ENCODE results near the gene IGLON5.

The IGLON5 gene

DNA sequence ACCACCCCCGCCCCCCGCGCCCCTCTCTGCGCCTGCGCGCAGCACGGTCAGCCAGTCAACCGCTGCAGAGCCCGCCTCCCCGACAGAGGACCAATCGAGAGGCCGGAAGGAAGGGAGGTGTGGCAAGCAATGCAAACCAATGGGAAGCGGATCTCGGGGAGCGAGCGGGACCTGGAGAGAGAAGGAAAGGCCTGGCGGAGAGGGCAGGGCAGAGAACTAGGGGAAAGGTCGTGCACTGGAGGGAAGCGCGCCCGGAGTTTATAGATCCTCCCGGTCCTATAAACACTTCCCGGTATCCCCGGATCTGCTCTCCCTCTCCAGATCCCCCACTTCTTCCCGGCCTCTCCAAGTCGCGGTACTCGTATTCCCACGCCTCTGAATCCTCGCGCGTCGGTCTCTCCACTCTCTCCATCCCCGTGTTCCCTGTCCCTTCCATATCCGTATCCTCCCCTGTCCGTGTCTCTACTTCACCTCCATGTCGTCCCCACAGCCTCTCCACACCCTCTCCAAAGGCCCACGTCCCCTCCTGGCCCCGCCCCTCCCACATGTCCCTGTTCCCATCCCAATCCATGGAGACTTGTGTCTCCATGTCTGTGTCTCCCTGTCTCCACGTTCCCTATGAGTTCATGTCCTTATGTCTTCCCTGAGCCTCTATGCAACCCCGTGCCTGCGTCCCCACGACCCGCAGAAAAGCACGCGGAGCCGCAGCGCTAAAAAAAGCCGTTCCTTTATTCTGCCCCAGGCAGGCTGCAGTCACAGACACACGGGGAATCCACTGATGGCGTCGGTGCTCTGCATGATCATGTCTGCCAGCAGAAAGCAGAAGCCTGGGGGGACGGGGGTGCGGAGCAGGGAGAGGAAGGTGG, 55.2 kb downstream of the IGLON5 start:
- peak in 1 of 3 experiments; percentile 27 for DNase-seq

DNA sequence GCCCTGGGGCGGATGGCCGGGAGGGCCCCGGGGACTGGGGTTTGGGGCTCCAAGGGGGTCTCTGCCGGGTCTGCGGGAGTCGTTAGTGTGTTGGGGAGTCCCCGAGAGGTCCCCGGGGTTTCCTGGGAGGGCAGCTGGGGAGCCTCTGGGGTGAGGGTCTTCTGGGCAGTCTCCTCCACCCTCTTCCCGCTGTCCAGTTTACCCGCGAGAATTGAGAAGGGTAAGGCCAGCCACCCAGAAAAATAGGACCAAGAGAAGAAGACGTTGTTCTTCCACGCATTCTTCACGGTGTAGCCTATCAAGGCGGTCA, 55.8 kb downstream of the IGLON5 start:
- no peak for DNase-seq

DNA sequence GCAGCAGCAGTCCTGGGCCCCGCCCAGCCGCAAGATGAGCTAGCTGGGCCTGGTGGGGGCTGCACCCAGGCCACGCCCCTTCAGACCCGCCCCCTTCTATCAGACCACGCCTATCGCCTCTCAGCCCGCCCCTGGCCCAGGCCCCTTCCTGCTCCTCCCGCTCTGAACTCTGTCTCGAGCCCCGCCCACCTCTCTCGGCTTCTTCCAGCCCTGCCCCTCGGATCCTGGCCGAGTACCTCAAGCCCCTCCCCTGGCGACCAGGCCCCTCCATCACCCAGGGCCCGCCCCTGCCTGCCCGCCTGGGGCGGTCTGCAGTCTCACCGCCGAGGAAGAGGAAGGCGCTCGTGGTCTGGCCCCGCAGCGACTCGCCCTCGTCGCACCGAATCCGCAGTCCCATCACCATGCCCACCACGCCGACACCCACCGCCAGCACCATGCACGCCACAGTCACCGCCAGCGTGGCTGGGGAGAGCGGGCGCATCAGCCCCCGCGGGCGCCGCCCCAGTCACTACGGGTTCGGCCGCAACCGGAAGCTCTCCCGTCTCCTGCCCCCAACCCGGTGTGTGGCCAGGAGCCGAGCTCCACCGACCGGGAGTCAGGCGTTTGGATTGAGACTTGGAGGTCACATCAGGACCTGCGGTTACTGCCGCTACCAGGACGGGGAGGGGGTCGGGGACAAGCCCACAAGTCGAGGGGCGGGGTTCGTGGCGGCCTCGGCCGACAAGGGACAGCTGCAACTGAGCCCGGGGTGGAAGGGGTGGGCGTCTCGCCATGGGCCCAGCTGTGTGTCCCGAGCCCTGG, 56.3 kb downstream of the IGLON5 start:
- DNase-seq = no peak

DNA sequence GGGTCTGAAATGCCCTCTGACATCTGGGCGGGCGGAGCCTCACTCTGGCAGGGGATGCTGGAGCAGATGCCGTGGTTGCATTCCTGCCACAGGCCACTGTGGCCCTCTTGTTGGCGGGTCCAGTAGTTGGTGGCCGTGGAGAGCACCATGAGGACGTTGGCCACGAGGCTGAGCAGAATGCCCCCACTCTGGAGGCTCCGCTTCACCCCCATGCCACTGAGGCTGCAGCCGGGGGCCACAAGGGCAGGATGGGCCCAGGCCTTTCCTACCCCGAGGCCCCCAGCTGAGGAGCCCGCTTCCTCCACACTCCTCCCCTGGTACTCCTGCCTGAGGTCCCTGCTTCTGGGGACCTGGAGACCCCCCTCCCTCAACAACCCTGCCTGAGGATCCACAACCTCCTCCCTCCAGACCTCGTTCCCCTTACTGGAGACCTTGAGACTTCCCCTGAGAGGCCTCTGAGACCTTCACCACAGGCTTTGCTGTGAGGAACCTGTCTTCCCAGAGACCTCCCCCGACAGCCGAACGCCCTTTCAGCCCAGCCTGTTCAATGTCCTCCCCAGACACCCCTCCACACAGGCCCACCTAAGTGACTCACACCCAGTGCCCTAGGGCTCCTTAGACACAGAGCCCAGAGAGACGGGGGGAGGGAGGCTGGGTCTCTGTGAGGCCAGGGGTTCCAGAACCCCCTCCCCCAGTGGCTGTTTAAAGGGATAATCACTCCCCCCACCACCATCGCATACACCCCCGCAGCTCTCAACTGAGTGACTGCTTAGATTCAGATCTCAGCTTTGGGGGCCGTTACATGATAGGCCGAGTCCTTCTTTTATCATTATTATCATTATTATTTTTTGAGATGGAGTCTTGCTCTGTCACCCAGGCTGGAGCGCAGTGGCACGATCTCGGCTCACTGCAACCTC, 57.2 kb downstream of the IGLON5 start, which contains the start of gene CLDND2:
Gene CLDND2, minus strand, starts transcription at position 638 of the 917 bp plus-strand sequence. Its CDS starts 426 bp downstream, at position 212.
- DNase-seq = no peak

DNA sequence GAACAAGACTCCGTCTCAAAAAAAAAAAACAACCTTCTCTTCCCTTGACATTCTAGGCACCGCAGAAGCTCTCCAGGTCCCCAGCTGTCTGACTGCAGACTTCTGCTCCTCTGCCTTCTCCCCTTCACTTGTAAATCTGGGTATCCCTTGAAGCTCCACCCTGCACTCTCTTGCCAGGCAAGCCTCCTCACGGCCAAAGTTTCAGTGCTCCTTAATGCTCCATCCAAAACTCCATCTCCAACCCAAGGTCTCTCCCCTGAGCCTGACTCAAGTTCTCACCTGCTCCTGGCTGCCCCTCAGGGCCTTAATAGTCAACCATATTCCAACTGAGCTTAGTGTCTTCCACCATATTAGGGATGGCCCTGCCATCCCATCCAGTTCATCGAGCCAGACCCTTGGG, 58.8 kb downstream of the IGLON5 start:
- DNase-seq = no peak

DNA sequence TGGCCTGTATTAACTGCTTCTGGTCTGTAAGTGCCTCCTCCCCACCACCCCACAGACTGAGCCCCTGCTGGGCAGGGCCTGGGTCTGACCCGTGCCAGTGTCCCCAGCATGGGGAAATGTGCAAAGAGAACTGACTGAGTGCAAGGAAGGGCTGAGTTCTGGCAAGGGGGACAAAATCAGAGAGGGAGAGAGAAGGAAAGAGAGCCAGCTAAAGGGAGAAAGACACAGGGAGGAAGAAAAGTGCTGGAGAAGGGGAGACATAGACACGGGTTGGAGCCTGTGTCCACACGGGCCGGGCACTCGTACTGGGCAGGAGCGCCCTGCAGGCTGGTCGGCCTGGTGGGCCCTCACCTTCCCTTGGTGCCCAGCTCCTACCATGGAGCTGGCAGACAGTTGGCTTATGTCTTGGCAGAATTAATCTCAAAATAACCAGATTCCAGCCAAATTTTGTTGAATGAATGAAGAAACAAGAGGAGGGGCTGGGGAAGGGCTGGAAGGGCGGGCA, 59.8 kb downstream of the IGLON5 start:
- DNase-seq = no peak

DNA sequence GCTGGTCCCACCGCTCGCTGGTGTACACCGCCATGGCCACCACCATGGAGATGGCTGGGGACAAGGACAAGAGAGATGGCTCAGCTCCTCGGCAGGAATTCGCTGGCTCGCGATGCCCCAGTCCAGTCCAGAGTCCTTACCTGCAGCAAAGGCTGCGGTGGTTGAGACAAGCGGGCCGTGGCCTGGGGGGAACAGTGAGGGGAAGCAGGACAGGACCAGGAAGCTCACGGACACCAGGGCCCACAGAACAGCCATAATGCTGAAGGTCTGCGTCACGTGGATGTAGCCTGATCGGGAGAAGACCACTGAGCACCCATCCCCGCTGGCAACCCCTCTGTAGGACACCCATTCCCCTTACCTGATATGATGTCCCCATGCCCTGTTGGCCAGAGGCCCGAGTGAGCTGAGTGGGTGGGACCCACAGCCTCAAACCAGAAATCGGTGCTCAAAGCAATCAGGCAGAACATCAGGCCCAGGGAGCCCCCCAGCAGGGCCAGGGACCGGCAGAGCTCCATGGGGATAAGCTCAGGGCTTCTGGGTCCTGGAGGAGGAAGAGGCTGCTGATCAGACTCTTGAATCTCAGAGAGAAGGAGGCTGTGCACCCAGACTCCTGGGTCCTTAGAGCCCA, 60.7 kb downstream of the IGLON5 start:
- DNase-seq = no peak

DNA sequence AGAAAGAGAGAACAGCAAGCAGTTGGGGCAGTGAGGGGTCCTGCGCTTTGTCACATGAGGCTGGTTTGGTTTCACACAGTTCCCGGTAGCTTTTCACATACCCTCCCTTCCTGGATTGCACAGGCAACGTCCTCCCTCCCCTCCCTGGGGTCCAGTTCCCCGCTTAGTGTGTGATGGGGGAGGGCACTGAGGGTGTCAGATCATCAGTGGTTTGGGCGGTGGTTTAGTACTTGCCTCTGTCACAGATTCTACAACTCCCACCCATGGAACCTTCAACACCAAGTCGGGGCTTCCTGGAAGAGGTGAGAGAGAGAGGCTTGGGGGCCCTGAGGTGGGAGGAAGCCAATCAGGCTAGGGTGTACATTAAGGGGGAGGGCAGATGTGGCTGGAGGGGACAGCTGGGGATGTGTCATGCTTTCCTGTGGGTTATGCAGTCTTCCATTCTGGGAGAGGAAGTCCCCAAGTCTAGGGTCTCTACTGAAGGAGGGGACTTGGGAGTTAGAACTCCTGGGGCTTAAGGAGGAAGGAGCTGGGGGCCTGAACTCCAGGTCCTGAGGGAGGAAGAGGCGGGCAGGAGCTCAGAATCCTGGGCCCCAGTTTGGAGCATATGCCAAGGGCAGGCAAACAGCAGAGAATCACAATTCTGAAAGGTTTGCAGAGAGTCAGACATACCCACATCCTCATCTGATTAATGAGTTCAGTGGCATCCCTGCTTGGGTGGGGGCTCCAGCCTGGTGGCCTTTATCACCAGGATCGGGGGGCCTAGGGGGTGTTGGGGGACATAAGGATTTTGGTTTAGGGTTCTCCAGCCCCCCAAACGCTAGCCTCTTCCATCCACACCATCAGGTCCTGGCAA, 61.4 kb downstream of the IGLON5 start, which contains the start of gene NKG7:
Gene NKG7, minus strand, starts transcription at position 6 of the 856 bp plus-strand sequence. CDS start 119 bp downstream, outside the sequence.
- DNase-seq = no peak

DNA sequence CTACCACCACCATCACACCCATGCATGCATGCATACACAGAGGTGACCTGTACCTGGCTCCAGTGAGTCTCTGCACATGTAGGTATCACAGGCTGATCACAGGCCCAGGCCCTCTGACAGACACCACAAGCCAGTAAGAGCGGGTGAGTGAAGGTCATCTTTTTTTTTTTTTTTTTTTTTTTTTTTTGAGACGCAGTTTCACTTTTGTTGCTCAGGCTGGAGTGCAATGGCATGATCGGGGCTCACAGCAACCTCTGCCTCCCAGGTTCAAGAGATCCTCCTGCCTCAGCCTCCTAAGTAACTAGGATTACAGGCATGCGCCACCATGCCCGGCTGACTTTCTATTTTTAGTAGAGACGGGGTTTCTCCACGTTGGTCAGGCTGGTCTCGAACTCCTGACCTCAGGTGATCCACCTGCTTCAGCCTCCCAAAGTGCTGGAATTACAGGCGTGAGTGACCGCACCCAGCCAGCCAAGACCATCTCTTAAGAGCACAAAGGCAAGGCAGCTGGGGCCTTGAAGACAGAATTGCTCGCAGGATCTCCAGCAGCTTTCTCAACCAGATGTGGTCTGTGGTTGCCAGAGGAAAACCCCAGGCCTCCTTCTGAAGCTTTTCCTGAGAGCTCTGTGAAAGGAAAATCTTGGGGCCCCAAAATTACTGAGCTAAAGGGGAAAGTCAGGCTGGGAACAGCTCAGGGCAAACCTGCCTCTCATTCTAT, 64.2 kb downstream of the IGLON5 start:
- no peak for DNase-seq

DNA sequence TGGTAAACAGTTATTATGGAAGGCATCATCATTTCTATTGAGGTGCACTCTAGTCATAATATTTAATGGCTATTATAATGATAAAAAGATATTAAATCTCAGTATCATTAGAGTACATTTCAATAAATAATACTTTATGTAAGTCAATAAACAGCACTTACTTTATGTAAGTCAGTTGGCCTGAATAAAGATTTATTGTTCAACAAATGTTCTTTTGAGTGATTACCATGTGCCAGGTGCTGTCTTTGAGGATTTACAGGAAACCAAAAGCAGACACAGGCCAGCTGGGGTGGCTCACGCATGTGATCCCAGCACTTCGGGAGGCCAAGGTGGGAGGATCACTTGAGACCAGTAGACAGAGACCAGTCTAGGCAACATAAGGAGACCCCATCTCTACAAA, 66.0 kb downstream of the IGLON5 start:
- DNase-seq = no peak

DNA sequence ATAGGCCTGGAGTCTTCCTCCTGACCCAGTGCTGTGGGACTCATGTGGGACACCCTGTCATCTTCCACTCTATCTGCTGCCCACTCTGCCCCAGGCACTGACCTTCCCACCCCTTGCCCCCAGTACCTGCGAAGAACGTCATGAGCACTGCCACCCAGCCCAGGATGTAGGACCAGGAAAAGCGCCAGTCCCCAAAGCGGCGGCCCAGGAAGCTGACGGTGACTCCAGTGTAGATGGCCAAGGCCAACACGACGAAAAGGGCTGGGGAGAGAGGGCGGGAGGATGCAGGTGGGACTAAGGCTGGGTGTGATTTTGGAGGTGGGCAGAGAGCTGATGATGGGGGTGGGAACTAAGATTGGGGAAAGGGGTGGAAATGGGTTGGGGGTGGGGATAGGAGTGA, 68.9 kb downstream of the IGLON5 start:
- no peak for DNase-seq
